Activated naive CD4-positive, alpha-beta T cell treated with anti-CD3 and anti-CD28 coated beads, Interleukin-2, amount 50 U/mL, for 72 hours (primary cell): ENCODE data around the gene RPL38. TPM values are rescaled to one million over a fixed set of nuclear protein-coding genes. Genes with fewer than 3 reads are reported as not detected.

Experiments
- ATAC-seq, 2 donors: fragments of 150-1000 bp; cut with Tn5 transposase; 2 replicates each; pipeline ENCODE4 v1.10.0; 2021; ENCODE audit warnings: mild to moderate bottlenecking in 2 of 2, moderate library complexity in 2 of 2
- DNase-seq, 2 donors: peaks; one replicate each; pipeline ENCODE4 v3.0.0; 2021 to 2022; ENCODE audit warnings: low spot score in 2 of 2
- H3K27ac Mint-ChIP-seq, 2 donors: one replicate each; pipeline ENCODE4 v1.8.0; 2022; ENCODE audit warnings: mild to moderate bottlenecking in 2 of 2, mixed read lengths in 2 of 2
- H3K36me3 Mint-ChIP-seq, 2 donors: one replicate each; pipeline ENCODE4 v1.8.0; 2022; ENCODE audit warnings: mixed read lengths in 2 of 2
- H3K9me3 Mint-ChIP-seq, 2 donors: one replicate each; pipeline ENCODE4 v1.8.0; 2022; ENCODE audit warnings: mixed read lengths in 2 of 2
- total RNA-seq, 2 donors: library from RNA; stranded (reverse); gene quantifications; one replicate each; pipeline ENCODE4 v1.2.3, GENCODE V29; 2022

The RPL38 gene
- total RNA-seq, 2 donors from 2014 or later, result 1,423 to 1,466 TPM

- Mint-ChIP-seq H3K36me3 (no peaks in the 10 kb centered on the region), H3K9me3 (no peaks in the 10 kb centered on the region), H3K27ac (no peak overlapping the region)
- no peak for DNase-seq
- no peak for ATAC-seq
Measured at GRCh38 chr17:74230896-74231295, 27.4 kb downstream of the RPL38 start.

- Mint-ChIP-seq H3K9me3 (no peaks in the 10 kb centered on the region), H3K27ac (no peak overlapping the region), H3K36me3 (no peaks in the 10 kb centered on the region)
- no peak for ATAC-seq
- DNase-seq, result no peak
Measured at GRCh38 chr17:74231928-74232907, 28.7 kb downstream of the RPL38 start.

DNA sequence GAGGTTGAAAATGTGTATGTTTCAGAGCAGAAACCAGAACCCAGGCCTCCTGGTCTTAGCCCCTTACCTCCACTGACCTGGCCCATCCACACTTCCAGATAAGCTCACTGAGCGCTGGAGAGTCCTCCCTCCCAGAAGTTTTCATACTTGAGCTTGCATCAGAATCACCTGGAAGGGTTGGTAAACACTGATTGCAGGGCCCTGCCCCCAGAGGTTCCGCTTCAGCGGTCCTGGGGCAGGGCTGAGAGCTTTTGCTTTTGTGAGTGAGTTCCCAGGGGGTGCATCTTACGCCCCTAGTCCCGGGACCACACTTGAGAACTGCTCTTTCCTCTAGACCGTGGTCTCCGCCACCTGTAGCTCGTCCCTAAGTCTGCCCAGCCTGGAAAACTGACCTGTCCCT lies 30.5 kb downstream of the RPL38 start:
- DNase-seq (no peak), ATAC-seq (no peak)
- peak overlapping the region in 1 of 2 donors; percentile 38 for H3K27ac Mint-ChIP-seq
- H3K9me3 Mint-ChIP-seq, result no peaks in the 10 kb centered on the region
- H3K36me3 Mint-ChIP-seq, result no peaks in the 10 kb centered on the region

DNA sequence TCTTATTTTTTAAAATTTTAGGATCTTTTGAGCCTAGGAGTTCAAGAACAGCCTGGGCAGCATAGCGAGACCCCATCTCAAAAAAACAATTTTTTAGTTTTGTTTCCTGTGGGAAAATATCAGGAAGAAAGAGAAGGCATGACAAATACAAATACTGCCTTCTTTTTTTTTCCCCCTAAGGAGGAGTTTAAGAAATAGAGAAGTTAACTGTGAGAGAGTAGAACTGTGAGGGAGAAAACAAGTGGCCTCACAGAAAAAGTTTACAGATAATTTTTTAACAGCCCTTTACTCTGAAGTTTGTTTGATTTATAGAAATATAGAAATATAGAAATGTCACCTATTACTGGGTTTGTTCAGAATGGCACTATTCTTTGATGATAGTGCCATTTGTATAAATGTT lies 31.0 kb downstream of the RPL38 start:
- Mint-ChIP-seq H3K27ac (peak overlapping the region in 1 of 2 donors; percentile 38), H3K9me3 (no peaks in the 10 kb centered on the region), H3K36me3 (no peaks in the 10 kb centered on the region)
- ATAC-seq (no peak), DNase-seq (no peak)

DNA sequence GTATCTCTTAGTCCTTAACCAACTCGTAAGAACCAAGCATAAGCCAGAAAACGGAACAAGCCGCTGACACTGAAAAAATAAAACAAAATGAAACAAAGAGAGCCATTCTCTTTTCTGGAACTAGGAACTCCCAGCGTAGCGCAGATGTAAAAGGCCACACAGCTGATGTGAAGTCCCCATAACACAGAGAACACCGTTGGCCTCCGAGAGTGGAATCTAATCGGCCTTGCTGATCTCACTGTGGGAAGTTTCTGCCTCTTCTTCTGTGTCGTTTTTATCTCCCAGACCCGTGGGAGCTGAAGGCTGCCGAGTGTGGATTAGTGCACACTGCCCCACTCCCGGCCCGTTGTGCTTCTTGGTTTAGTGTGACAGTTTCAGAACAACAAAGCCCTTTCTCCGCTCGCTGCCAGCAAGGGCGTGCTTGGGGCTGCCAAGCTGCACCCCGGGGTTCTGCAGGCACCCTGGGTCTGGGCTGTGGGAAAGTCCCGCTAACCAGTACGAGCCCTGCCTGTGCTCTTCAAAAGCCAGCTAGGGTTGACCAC lies 31.6 kb downstream of the RPL38 start:
- DNase-seq, result no peak
- peak overlapping the region in 1 of 2 donors; percentile 38 for H3K27ac Mint-ChIP-seq
- H3K9me3 Mint-ChIP-seq, result no peaks in the 10 kb centered on the region
- no peaks in the 10 kb centered on the region for H3K36me3 Mint-ChIP-seq
- ATAC-seq, result peak in 1 of 2 donors; percentile 59

- Mint-ChIP-seq H3K36me3 (no peaks in the 10 kb centered on the region), H3K9me3 (no peaks in the 10 kb centered on the region), H3K27ac (no peak overlapping the region)
- ATAC-seq (no peak), DNase-seq (no peak)
Measured at GRCh38 chr17:74235911-74236371, 32.5 kb downstream of the RPL38 start.

DNA sequence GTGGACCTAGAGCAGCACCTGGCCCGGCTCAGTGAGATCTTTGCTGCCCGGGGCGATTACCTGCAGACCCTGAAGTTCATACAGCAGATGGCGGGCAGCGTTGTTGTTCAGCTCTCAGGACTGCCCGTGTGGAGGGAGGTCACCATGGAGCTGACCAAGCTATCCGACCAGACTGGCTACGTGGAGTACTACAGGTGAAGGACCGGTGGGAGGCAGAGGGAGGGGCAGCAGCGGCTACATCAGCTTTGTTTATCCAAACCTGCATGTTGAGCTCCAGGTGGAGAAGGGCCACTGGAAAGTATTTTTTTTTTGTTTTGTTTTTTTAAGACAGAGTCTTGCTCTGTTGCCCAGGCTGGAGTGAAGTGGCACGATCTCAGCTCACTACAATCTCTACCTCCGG lies 33.8 kb downstream of the RPL38 start:
- DNase-seq, result no peak
- ATAC-seq, result no peak
- Mint-ChIP-seq H3K36me3 (no peaks in the 10 kb centered on the region), H3K27ac (no peak overlapping the region), H3K9me3 (no peaks in the 10 kb centered on the region)

DNA sequence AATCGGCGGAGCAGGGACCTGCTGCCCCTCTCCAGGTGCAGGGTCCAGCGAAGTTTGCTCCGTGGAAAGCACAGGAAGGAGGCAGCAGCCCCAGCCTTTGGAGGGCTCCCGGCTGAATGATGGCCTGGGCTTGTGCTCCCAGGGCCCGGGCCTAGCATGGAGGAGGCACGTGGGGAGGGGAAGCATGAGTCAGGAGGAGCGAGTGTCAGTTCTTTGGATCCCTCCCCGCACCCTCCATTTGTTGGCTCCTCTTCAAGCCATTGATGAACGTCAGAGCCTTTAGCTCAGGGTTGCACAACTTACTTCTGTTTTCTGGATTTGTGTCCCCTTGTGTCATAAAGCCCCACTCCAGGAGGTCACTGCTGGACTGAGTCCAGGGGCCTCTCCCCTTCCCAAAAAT lies 35.7 kb downstream of the RPL38 start:
- DNase-seq, result no peak
- ATAC-seq, result no peak
- H3K27ac Mint-ChIP-seq, result no peak overlapping the region
- no peaks in the 10 kb centered on the region for H3K36me3 Mint-ChIP-seq
- H3K9me3 Mint-ChIP-seq, result no peaks in the 10 kb centered on the region

DNA sequence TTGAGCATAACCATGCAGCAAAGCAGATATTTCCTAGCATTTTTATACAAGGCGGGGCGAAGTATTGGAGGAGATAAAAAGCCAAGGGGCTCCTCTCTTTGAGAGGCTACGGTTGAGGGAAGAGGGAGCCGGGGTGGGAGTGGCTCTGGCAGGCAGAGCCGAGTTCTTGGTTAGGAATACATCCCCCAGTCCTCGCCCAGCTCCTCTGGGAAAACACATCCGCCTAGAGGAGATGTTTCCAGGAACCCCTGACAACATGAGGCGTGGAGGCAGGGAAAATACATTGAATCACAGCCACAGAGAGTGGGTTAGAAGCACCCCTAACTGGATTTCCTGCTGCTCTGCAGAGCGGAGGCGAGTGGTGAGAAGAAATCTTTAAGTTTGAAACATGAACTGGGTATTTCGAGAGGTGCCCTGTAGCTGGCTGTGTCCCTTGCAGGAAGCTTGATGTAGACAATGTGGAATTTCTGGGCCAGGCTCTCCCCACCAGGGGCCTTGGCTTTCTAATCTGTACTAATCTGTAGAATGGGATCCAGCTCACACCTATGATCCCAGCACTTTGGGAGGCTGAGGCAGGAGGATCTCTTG lies 37.2 kb downstream of the RPL38 start:
- no peaks in the 10 kb centered on the region for H3K9me3 Mint-ChIP-seq
- H3K27ac Mint-ChIP-seq, result no peak overlapping the region
- no peaks in the 10 kb centered on the region for H3K36me3 Mint-ChIP-seq
- ATAC-seq (no peak), DNase-seq (no peak)

GRCh38 chr17:74241431-74241830 lies 38.0 kb downstream of the RPL38 start:
- Mint-ChIP-seq H3K27ac (no peak overlapping the region), H3K36me3 (no peaks in the 10 kb centered on the region), H3K9me3 (no peaks in the 10 kb centered on the region)
- no peak for DNase-seq
- no peak for ATAC-seq

- DNase-seq (no peak), ATAC-seq (no peak)
- Mint-ChIP-seq H3K27ac (peak overlapping the region in 1 of 2 donors; percentile 36), H3K36me3 (no peaks in the 10 kb centered on the region), H3K9me3 (no peaks in the 10 kb centered on the region)
Measured at GRCh38 chr17:74241847-74242246, 38.4 kb downstream of the RPL38 start.

GRCh38 chr17:74243013-74243755 lies 39.7 kb downstream of the RPL38 start:
- Mint-ChIP-seq H3K36me3 (no peaks in the 10 kb centered on the region), H3K27ac (no peak overlapping the region), H3K9me3 (no peaks in the 10 kb centered on the region)
- ATAC-seq (no peak), DNase-seq (no peak)

DNA sequence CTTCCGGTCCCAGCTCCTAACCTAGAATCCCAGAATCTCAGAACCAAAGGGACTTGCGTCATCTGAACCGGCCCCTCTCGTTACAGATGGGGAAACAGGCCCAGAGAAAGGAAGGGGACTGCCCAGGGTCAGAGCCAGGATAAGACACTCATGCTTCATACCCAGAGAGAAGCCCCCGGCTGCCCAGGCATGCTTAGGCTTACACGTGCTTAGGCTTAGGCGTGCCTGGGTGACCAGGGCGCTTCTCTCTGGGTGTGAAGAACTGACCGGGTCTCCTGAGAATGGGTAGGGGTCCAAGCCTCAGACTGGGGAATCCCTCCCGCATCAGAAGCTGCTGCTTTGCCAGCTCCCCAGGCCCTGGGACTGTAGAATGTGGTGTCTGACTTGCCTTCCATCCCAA lies 40.6 kb downstream of the RPL38 start:
- H3K9me3 Mint-ChIP-seq, result no peaks in the 10 kb centered on the region
- no peaks in the 10 kb centered on the region for H3K36me3 Mint-ChIP-seq
- ATAC-seq, result no peak
- no peak overlapping the region for H3K27ac Mint-ChIP-seq
- no peak for DNase-seq

GRCh38 chr17:74244548-74244947 lies 41.1 kb downstream of the RPL38 start:
- DNase-seq (no peak), ATAC-seq (no peak)
- H3K27ac Mint-ChIP-seq, result no peak overlapping the region
- H3K36me3 Mint-ChIP-seq, result no peaks in the 10 kb centered on the region
- no peaks in the 10 kb centered on the region for H3K9me3 Mint-ChIP-seq

DNA sequence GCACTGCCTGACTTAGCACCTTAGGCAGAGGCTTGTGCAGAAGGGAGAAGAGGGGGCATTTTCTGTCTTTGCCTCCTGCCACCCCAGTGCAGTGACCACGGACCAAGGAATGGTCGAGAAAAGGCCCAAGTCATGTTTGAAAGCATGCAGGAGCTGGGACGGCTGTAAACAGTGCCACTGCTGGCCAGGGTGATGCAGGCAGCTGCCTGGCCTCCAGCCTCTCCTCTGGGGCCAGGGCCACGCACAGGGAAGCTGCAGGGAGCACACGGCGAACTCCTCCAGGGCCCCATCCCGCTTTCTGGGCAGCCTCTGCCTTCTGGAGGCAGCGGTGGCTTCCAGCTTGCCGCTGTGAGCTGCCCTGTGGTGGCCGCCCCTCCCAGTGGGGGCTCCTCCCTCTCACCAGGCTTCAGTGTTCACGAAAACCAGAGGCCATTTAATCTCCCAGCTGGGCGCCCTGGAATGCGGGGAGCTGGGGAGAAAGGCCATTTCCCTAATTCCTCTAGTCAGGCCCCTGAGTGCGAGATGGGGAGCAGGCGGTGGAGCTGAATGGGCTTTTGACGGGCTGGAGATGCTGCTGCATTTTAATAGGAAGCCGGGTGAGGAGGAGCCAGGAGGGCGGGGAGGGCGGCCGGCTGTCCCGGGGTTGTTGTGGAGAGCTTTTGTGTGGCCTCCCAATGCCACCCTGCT lies 41.8 kb downstream of the RPL38 start:
- no peak for DNase-seq
- H3K27ac Mint-ChIP-seq, result no peak overlapping the region
- no peaks in the 10 kb centered on the region for H3K36me3 Mint-ChIP-seq
- H3K9me3 Mint-ChIP-seq, result no peaks in the 10 kb centered on the region
- ATAC-seq, result no peak

- peak overlapping the region in 1 of 2 donors; percentile 74 for H3K27ac Mint-ChIP-seq
- DNase-seq, result no peak
- no peaks in the 10 kb centered on the region for H3K36me3 Mint-ChIP-seq
- H3K9me3 Mint-ChIP-seq, result no peaks in the 10 kb centered on the region
- ATAC-seq, result no peak
Measured at GRCh38 chr17:74245871-74246270, 42.4 kb downstream of the RPL38 start.
